ENCODE data around the gene PTPRD. TPM values are rescaled to one million over a fixed set of nuclear protein-coding genes. Genes with fewer than 3 reads are reported as not detected.

The PTPRD gene
- total and polyA plus RNA-seq, 2 donors (not counting 1 experiment from before 2014, with no cell fraction given), result not detected

DNA sequence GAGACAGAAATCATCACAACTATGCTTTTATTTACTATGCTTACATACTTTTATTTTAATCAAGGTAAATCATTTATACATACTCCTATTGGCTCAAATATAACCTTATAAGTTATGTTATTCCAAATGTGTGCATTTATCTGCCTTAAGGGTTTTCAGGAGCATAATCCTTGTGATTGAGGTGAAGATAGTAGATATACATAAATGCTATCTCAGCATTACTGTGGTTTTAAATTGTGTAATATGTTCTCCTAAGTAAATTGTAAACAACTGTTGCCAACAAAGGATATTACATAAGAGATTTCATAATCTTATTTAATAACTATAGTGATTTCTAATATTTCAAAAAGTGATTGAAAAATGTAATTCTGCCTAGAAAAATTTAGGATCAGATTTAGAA lies 1438.4 kb downstream of the PTPRD start:
- CTCF ChIA-PET, result no interaction called here
- Mint-ChIP-seq H3K27me3 (no peaks in the 10 kb centered on the region), H3K9me3 (ENCODE audit: insufficient read depth) (no peaks in the 10 kb centered on the region), H3K4me3 (no peak overlapping the region), H3K4me1 (no peaks in the 10 kb centered on the region), H3K27ac (no peak overlapping the region)
- Histone ChIP-seq H3K36me3 (replicated peaks in 1 of 2; ENCODE audit: control extremely low read depth in 1 of 2, control insufficient read depth in 1 of 2, extremely low read depth in 1 of 2, insufficient read depth in 2 of 2, low read length in 1 of 2) (no peaks in the 10 kb centered on the region), H3K9me3 (ENCODE audit: control extremely low read depth in 1 of 3, control insufficient read depth in 2 of 3, insufficient read depth in 1 of 3, low read length in 2 of 3) (no peaks in the 10 kb centered on the region), H3K4me3 (ENCODE audit: control extremely low read depth in 1 of 5, extremely low read depth in 1 of 5, insufficient read depth in 1 of 5, low read depth in 2 of 5, low read length in 4 of 5) (no peak overlapping the region), H3K27me3 (replicated peaks in 1 of 4; ENCODE audit: control extremely low read depth in 1 of 4, control insufficient read depth in 3 of 4, insufficient read depth in 4 of 4, low read length in 3 of 4) (no peaks in the 10 kb centered on the region), H3K4me2 (replicated peaks; ENCODE audit: low read depth, low read length, poor library complexity, severe bottlenecking) (no peak overlapping the region), H3K4me1 (ENCODE audit: control insufficient read depth in 2 of 2, insufficient read depth in 2 of 2, low read length in 2 of 2) (no peaks in the 10 kb centered on the region), H3K9ac (ENCODE audit: low read length) (no peak overlapping the region), H3K27ac (ENCODE audit: low read length in 2 of 2) (no peak overlapping the region), H3K79me2 (ENCODE audit: control insufficient read depth, insufficient read depth, low read length) (no peaks in the 10 kb centered on the region), H2AFZ (ENCODE audit: insufficient read depth, low read depth, low read length, poor library complexity, severe bottlenecking) (no peak overlapping the region), H4K20me1 (ENCODE audit: control insufficient read depth, insufficient read depth, low read length, poor library complexity, severe bottlenecking) (no peaks in the 10 kb centered on the region)
- POLR2A ChIA-PET, result no interaction called here
- DNase-seq (no peak), ATAC-seq (ENCODE audit: low read depth) (no peak)
- TF ChIP-seq, protein P1, sequence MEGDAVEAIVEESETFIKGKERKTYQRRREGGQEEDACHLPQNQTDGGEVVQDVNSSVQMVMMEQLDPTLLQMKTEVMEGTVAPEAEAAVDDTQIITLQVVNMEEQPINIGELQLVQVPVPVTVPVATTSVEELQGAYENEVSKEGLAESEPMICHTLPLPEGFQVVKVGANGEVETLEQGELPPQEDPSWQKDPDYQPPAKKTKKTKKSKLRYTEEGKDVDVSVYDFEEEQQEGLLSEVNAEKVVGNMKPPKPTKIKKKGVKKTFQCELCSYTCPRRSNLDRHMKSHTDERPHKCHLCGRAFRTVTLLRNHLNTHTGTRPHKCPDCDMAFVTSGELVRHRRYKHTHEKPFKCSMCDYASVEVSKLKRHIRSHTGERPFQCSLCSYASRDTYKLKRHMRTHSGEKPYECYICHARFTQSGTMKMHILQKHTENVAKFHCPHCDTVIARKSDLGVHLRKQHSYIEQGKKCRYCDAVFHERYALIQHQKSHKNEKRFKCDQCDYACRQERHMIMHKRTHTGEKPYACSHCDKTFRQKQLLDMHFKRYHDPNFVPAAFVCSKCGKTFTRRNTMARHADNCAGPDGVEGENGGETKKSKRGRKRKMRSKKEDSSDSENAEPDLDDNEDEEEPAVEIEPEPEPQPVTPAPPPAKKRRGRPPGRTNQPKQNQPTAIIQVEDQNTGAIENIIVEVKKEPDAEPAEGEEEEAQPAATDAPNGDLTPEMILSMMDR (IDR thresholded peaks at IDR 0.05), result no peak
- no peak for TF ChIP-seq EZH2 (IDR thresholded peaks at IDR 0.05; ENCODE audit: borderline replicate concordance, insufficient read depth, low read depth, low read length, poor library complexity, severe bottlenecking)
- intact Hi-C loops (cut with micrococcal nuclease), result no loop called here

GRCh38 chr9:9173264-9173663 lies 1439.5 kb downstream of the PTPRD start:
- no peak for DNase-seq
- intact Hi-C loops (cut with micrococcal nuclease), result no loop called here

More at GRCh38 chr9:9173264-9173663, 1439.5 kb downstream of the PTPRD start:
- H3K27me3 ChIP-seq (replicated peaks in 1 of 4; ENCODE audit: control extremely low read depth in 1 of 4, control insufficient read depth in 3 of 4, insufficient read depth in 4 of 4, low read length in 3 of 4), result no peaks in the 10 kb centered on the region
- no peaks in the 10 kb centered on the region for H3K4me1 ChIP-seq (ENCODE audit: control insufficient read depth in 2 of 2, insufficient read depth in 2 of 2, low read length in 2 of 2)
- no peaks in the 10 kb centered on the region for H3K27me3 Mint-ChIP-seq
- H2AFZ ChIP-seq (ENCODE audit: insufficient read depth, low read depth, low read length, poor library complexity, severe bottlenecking), result no peak overlapping the region
- no peaks in the 10 kb centered on the region for H3K9me3 ChIP-seq (ENCODE audit: control extremely low read depth in 1 of 3, control insufficient read depth in 2 of 3, insufficient read depth in 1 of 3, low read length in 2 of 3)
- CTCF ChIA-PET, result no interaction called here
- H3K4me1 Mint-ChIP-seq, result no peaks in the 10 kb centered on the region
- H3K4me3 ChIP-seq (ENCODE audit: control extremely low read depth in 1 of 5, extremely low read depth in 1 of 5, insufficient read depth in 1 of 5, low read depth in 2 of 5, low read length in 4 of 5), result no peak overlapping the region
- H3K4me3 Mint-ChIP-seq, result no peak overlapping the region
- no peaks in the 10 kb centered on the region for H3K36me3 ChIP-seq (replicated peaks in 1 of 2; ENCODE audit: control extremely low read depth in 1 of 2, control insufficient read depth in 1 of 2, extremely low read depth in 1 of 2, insufficient read depth in 2 of 2, low read length in 1 of 2)
- H3K79me2 ChIP-seq (ENCODE audit: control insufficient read depth, insufficient read depth, low read length), result no peaks in the 10 kb centered on the region
- H3K27ac Mint-ChIP-seq, result no peak overlapping the region
- no peak for ATAC-seq (ENCODE audit: low read depth)
- no peak overlapping the region for H3K4me2 ChIP-seq (replicated peaks; ENCODE audit: low read depth, low read length, poor library complexity, severe bottlenecking)
- no peak overlapping the region for H3K27ac ChIP-seq (ENCODE audit: low read length in 2 of 2)
- no CpG with 5 or more reads among the region's 1 CpG for WGBS (ENCODE audit: insufficient coverage)
- POLR2A ChIA-PET, result no interaction called here
- TF ChIP-seq, protein P1 (IDR thresholded peaks at IDR 0.05), result no peak
- TF ChIP-seq EZH2 (IDR thresholded peaks at IDR 0.05; ENCODE audit: borderline replicate concordance, insufficient read depth, low read depth, low read length, poor library complexity, severe bottlenecking), result no peak
- no peak overlapping the region for H3K9ac ChIP-seq (ENCODE audit: low read length)
- no peaks in the 10 kb centered on the region for H3K9me3 Mint-ChIP-seq (ENCODE audit: insufficient read depth)
- no peaks in the 10 kb centered on the region for H4K20me1 ChIP-seq (ENCODE audit: control insufficient read depth, insufficient read depth, low read length, poor library complexity, severe bottlenecking)

All from B cell (primary cell).